ENCODE results near the gene SVOP. TPM values are rescaled to one million over a fixed set of nuclear protein-coding genes. Genes with fewer than 3 reads are reported as not detected.

Gene SVOP
- total RNA-seq, 2 experiments from 2014 or later: not detected

DNA sequence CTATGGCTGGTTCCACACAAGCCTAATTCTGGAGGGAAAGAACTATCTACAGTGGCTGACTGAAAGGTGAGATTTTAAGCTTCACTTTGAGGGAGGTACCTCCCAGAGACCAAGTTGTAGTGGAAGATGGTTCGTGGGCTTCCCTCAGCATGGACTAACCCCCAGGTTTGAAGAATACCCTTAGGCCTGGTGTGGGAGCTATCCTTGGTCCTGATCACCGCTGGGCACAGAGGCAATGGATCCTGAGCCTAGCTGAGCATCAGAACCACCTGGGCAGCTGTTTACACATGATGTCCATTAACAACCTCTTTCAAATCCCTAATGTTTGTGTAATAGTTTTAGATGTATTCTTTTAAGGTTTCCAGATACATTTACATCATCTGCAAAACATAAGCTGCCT lies 130.7 kb downstream of the SVOP start:
- Mint-ChIP-seq H3K4me3 (no peak overlapping the region), H3K4me1 (ENCODE audit: low read depth) (no peaks in the 10 kb centered on the region), H3K27ac (no peak overlapping the region), H3K9me3 (ENCODE audit: insufficient read depth) (no peaks in the 10 kb centered on the region), H3K27me3 (ENCODE audit: low read depth) (peaks cover 2% of the 10 kb centered on the region), H3K36me3 (ENCODE audit: low read depth) (no peaks in the 10 kb centered on the region)
- ChIA-PET POLR2A (interaction anchor here (0.6 kb wide), 1 partner anchor 28 kb away, joined by 3 read pairs; no protein-coding TSS in a partner anchor), CTCF (interaction anchor here (1.4 kb wide), 1 partner anchor 61 kb away, joined by 5 read pairs; no protein-coding TSS in a partner anchor)
- no peak for ATAC-seq
- DNase-seq: peak; percentile 46

DNA sequence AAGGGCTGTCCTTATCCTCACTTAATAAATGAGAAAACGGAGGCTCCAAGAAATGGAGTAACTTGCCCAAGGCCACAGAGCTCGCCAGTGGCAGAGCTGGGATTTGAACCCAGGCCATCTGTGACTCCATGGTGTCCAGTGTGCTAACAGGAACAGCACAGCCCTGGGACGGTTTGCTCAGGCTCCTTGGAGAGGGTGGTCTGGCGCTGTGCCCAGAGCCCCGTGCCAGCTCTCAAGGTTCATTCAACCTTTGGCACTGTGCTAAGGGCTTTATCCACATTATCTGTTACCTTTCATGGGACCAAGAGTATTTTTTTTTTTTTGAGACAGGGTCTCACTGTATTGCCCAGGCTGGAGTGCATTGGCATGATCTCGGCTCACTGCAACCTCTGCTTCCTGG lies 132.8 kb downstream of the SVOP start:
- no peaks in the 10 kb centered on the region for H3K4me1 Mint-ChIP-seq (ENCODE audit: low read depth)
- DNase-seq: no peak
- no peak overlapping the region for H3K27ac Mint-ChIP-seq
- ATAC-seq: no peak
- H3K36me3 Mint-ChIP-seq (ENCODE audit: low read depth): no peaks in the 10 kb centered on the region
- ChIA-PET POLR2A (no interaction called here), CTCF (interaction anchor here (0.6 to 1.0 kb wide), 2 partner anchors 63 to 192 kb away, joined by 3 read pairs; no protein-coding TSS in a partner anchor)
- H3K27me3 Mint-ChIP-seq (ENCODE audit: low read depth): no peaks in the 10 kb centered on the region
- no peak overlapping the region for H3K4me3 Mint-ChIP-seq
- no peaks in the 10 kb centered on the region for H3K9me3 Mint-ChIP-seq (ENCODE audit: insufficient read depth)

DNA sequence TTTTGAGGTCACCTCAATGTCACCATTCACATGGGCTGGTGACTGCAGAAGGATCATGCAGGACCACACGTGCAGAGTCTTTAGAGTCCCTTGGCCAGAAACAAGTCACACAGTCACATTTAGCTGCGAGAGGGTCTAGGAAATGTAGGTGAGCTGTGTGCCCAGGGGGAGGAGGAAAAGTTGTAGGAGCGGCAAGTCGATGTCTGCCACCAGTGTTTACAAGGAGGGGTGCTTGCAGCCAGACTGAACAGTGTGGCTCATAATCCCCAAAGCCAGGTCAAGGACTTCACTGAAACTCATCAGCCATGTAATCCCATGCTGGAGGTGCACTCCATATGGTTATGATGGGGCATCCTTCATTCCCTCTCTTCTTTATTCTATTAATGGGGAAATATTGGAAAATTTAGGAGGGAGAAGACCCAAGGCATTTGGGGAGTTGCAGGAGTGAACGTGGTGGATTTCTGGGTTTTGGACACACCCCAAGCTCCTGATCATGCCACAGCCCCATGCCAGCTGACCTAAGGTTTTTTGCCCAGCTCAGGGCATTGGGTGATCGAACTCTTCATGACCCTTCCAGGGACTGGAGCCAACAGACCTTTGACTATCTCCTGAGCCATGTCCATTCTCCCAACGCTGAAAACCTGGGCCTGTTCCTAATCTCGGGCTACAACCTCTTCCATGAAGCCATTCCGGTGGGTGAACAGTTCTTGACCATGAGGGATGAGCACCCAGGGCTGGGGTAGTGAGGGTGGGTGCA lies 133.8 kb downstream of the SVOP start:
- H3K27ac Mint-ChIP-seq: no peak overlapping the region
- no peaks in the 10 kb centered on the region for H3K27me3 Mint-ChIP-seq (ENCODE audit: low read depth)
- no peak for DNase-seq
- no peak for ATAC-seq
- no peaks in the 10 kb centered on the region for H3K36me3 Mint-ChIP-seq (ENCODE audit: low read depth)
- ChIA-PET POLR2A (no interaction called here), CTCF (interaction anchor here (0.7 to 1.0 kb wide), 3 partner anchors 29 to 259 kb away, joined by 3 read pairs; partner anchors contain the start of gene SSH1)
- no peaks in the 10 kb centered on the region for H3K4me1 Mint-ChIP-seq (ENCODE audit: low read depth)
- no peak overlapping the region for H3K4me3 Mint-ChIP-seq
- no peaks in the 10 kb centered on the region for H3K9me3 Mint-ChIP-seq (ENCODE audit: insufficient read depth)

DNA sequence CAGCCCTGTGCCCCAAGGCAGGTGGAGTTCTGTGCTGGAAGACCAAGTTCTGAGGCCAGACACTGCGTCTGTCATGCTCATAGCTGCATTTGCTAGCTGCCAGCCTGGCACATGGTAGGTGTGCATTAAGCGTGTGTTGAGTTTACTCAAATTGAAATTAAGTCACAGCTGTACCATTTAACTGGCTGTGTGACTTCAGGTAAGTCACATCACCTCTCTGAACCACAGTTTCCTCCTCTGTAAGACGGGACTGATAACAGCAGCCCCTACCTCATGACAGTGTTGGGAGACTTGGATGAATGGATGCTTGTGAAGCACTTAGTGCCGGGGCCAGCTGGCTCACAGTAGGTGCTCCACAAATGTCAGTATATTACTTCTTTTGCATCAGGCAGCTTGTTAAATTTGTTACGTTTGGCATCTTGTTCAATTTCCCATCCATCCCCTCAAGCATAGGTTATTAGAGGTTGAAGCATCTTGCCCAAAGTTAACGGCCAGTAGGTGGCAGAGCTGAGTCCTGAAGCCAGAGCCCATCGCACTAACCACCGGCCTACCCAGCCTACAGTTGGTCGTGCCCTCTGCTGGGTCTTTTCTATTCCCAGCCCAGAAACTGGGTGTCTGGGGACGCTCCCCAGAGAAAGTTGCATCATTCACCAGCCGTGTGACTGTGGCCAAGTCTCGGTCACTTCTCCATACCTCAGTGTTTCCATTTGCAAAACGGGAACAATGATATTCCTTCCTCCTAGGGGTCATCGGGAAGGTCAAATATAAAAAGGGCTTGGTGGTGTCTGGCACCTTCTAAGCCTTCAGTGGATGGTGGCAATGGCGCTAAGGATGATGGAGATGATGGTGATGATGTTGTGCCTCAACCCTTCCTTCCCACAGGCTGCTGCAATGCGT lies 136.5 kb downstream of the SVOP start:
- H3K4me3 Mint-ChIP-seq: no peak overlapping the region

DNA sequence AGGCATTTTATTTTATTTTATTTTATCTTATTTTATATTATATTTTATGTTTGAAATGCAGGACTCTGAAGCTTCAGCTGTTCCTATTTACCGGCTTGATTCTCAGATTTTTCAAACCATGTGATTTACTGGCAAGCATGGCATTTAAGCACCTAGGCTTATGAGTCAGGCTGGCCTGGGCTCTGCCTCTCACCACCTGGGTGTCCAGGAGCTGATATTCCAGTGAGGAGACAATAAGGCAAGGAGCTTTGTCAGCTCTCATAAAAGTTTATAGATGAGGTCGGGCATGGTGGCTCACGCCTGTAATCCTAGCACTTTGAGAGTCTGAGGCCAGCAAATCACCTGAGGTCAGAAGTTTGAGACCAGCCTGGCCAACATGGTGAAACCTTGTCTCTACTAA lies 138.9 kb downstream of the SVOP start:
- Mint-ChIP-seq H3K36me3 (ENCODE audit: low read depth) (no peaks in the 10 kb centered on the region), H3K4me3 (no peak overlapping the region), H3K9me3 (ENCODE audit: insufficient read depth) (no peaks in the 10 kb centered on the region), H3K4me1 (ENCODE audit: low read depth) (no peaks in the 10 kb centered on the region), H3K27me3 (ENCODE audit: low read depth) (peaks cover 5% of the 10 kb centered on the region), H3K27ac (no peak overlapping the region)
- ChIA-PET POLR2A (no interaction called here), CTCF (interaction anchor here (0.6 to 0.7 kb wide), 2 partner anchors 63 to 142 kb away, joined by 3 read pairs; no protein-coding TSS in a partner anchor)
- DNase-seq (no peak), ATAC-seq (no peak)

More for the DNA sequence above, 136.5 kb downstream of the SVOP start:
- H3K27ac Mint-ChIP-seq: no peak overlapping the region
- POLR2A ChIA-PET: interaction anchor here (0.6 kb wide), 1 partner anchor 13 kb away, joined by 6 read pairs; no protein-coding TSS in a partner anchor
- ATAC-seq: peak; percentile 75
- no peaks in the 10 kb centered on the region for H3K9me3 Mint-ChIP-seq (ENCODE audit: insufficient read depth)
- CTCF ChIA-PET: interaction anchor here (0.6 to 3.1 kb wide), 15 partner anchors 9 to 742 kb away, joined by 3 to 16 read pairs (median 4); partner anchors contain the start of gene ALKBH2
- peaks cover 5% of the 10 kb centered on the region for H3K27me3 Mint-ChIP-seq (ENCODE audit: low read depth)
- peak; percentile 77 for DNase-seq
- no peaks in the 10 kb centered on the region for H3K4me1 Mint-ChIP-seq (ENCODE audit: low read depth)
- H3K36me3 Mint-ChIP-seq (ENCODE audit: low read depth): no peaks in the 10 kb centered on the region

DNA sequence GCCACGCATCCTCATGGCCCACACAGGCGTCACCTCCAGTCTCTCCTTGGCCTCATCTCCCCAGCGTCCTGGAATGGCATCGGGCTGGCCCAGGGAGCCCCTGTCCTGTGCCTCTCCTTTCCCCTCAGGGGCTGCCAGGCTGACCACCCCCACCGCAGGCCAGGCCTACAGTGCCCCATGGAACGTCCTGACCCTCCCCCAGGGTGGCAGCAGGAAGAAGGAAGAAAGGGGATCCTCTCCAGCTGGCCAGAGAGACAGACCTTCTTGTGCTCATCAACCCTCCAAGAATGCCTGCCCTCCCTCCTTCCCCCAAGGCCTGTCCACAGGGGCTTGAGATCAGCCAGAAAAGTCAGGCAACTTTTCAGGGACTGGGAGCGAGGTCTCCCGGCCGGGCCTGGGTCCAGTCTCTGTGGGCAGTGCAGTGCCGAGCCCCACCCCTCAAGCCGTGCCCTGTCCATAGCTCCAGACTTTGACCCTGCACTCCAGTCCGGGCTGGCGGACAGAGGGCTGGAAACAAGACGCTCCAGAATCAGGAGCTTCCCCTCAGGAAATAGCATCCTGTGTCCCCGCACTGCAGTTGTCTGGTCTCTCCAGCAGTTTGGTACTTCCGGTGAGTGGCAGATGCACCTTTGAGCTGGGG lies 141.1 kb downstream of the SVOP start, which contains the start of gene DAO:
TSS of gene DAO (plus strand) at position 478 of the 640 bp plus-strand sequence. CDS start 4,915 bp downstream, outside the sequence.
- POLR2A ChIA-PET: interaction anchor here (0.6 kb wide), 1 partner anchor 37 kb away, joined by 4 read pairs; no protein-coding TSS in a partner anchor
- Mint-ChIP-seq H3K4me3 (no peak within 1 kb of the TSS), H3K27ac (no peak within 1 kb of the TSS), H3K36me3 (ENCODE audit: low read depth) (no peaks in the 10 kb centered on the region), H3K9me3 (ENCODE audit: insufficient read depth) (no peaks in the 10 kb centered on the region), H3K4me1 (ENCODE audit: low read depth) (peaks cover 10% of the 10 kb centered on the region), H3K27me3 (ENCODE audit: low read depth) (peaks cover 5% of the 10 kb centered on the region)
- CTCF ChIA-PET: interaction anchor here (0.6 to 0.7 kb wide), 2 partner anchors 9 to 319 kb away, joined by 3 read pairs; no protein-coding TSS in a partner anchor
- no peak for DNase-seq
- ATAC-seq: no peak

DNA sequence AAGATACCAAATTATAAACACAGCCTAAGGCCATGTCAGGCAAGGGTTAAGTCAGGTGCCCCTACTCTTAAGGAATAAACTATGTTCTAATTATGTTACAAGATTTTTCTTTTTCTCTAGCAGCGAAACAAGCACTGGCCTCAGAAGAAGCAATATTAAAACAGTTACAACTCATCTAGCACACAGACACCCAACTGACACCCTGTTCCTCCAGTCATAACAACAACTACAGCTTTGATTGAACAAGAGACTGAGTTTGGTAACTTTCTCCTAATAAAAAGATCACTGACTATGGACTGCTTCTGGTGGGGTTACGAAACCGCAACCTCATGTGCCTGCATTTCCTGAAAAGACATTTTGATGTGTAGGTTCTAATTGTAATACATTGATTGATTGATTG lies 144.3 kb downstream of the SVOP start:
- Mint-ChIP-seq H3K4me1 (ENCODE audit: low read depth) (peaks cover 10% of the 10 kb centered on the region), H3K36me3 (ENCODE audit: low read depth) (no peaks in the 10 kb centered on the region), H3K9me3 (ENCODE audit: insufficient read depth) (no peaks in the 10 kb centered on the region), H3K27ac (no peak overlapping the region), H3K27me3 (ENCODE audit: low read depth) (peaks cover 5% of the 10 kb centered on the region), H3K4me3 (no peak overlapping the region)
- POLR2A ChIA-PET: no interaction called here
- DNase-seq: no peak
- CTCF ChIA-PET: no interaction called here
- no peak for ATAC-seq

DNA sequence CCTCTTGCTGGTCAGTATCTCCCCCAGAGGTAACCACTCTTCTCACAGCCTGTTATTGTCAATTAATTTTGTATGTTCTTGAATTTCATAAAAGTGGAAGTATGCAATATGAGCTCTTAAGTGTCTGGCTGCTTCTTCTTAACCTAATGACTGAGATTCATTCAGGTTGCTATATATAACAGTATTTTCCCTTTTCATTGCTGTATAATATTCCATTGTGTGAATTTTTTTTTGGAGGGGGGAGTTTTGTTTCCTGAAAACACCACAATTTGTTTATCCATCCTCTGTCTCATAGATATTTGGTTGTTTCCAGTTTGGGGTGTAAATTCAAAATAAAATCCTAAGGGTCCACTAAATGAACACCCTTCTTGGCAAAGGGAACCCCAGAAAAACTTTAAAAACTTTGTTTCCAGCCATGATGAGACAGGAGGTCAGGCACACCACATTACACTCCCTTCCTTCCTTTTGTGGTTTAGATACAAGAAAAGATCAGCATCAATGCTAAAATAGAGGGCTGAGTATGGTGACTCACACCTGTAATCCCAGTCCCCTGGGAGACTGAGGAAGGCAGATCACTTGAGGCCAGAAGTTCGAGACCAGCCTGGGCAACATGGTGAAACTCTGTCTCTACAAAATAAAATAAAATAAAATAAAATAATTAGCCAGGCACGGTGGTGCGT lies 145.0 kb downstream of the SVOP start:
- POLR2A ChIA-PET: interaction anchor here (0.7 kb wide), 1 partner anchor 29 kb away, joined by 3 read pairs; no protein-coding TSS in a partner anchor
- ATAC-seq (no peak), DNase-seq (peak; percentile 26)
- Mint-ChIP-seq H3K4me3 (no peak overlapping the region), H3K36me3 (ENCODE audit: low read depth) (no peaks in the 10 kb centered on the region), H3K9me3 (ENCODE audit: insufficient read depth) (no peaks in the 10 kb centered on the region), H3K4me1 (ENCODE audit: low read depth) (peaks cover 10% of the 10 kb centered on the region), H3K27ac (no peak overlapping the region), H3K27me3 (ENCODE audit: low read depth) (peaks cover under 1% of the 10 kb centered on the region)
- CTCF ChIA-PET: interaction anchor here (2.0 kb wide), 1 partner anchor 8 kb away, joined by 5 read pairs; no protein-coding TSS in a partner anchor

DNA sequence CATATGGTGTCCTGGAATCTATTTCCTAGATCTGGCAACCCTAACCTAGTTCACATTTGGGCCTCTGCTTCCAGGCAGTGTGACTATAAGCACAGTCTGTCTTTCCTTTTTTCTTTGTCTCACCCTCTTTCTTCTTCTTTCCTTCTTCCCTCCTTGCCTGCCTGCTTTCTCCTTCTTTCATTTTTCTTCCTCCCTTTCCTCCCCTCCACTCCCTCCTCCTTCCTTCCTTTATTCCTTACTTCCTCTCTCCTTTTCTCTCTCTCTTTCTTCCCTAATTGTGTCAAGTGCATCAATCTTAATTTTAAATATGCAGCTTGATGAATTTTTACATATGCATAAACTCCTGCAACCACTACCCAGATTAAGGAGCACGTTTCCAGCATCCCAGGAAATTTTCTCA lies 145.6 kb downstream of the SVOP start:
- Mint-ChIP-seq H3K4me3 (no peak overlapping the region), H3K4me1 (ENCODE audit: low read depth) (peaks cover 10% of the 10 kb centered on the region), H3K36me3 (ENCODE audit: low read depth) (no peaks in the 10 kb centered on the region), H3K27me3 (ENCODE audit: low read depth) (no peaks in the 10 kb centered on the region), H3K27ac (no peak overlapping the region), H3K9me3 (ENCODE audit: insufficient read depth) (no peaks in the 10 kb centered on the region)
- ATAC-seq: no peak
- POLR2A ChIA-PET: interaction anchor here (0.7 kb wide), 1 partner anchor 28 kb away, joined by 3 read pairs; no protein-coding TSS in a partner anchor
- no peak for DNase-seq
- CTCF ChIA-PET: interaction anchor here (2.0 kb wide), 2 partner anchors 9 to 75 kb away, joined by 5 read pairs; no protein-coding TSS in a partner anchor

DNA sequence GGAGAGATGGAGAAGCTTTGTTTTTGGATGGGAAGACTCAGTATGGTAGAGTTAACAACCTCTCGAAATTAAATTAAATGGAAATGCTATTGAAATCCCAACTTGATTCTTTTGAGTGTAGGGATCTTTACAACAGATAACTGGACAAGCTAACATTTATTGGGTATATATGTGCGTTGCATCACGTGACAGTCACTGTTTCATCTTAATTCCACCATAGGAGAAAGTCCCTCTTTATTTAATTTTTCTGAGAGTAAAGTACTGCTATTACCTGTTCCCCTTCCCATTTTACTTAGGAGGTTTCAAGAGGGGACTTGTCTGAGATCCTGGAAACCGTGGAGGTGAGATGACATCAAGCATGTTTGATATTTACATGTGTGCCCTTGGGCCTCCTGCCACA lies 152.1 kb downstream of the SVOP start:
- H3K9me3 Mint-ChIP-seq (ENCODE audit: insufficient read depth): no peaks in the 10 kb centered on the region
- no peak overlapping the region for H3K4me3 Mint-ChIP-seq
- CTCF ChIA-PET: interaction anchor here (2.0 kb wide), 1 partner anchor 15 kb away, joined by 6 read pairs; no protein-coding TSS in a partner anchor
- POLR2A ChIA-PET: no interaction called here
- no peaks in the 10 kb centered on the region for H3K36me3 Mint-ChIP-seq (ENCODE audit: low read depth)
- no peak overlapping the region for H3K27ac Mint-ChIP-seq
- no peaks in the 10 kb centered on the region for H3K4me1 Mint-ChIP-seq (ENCODE audit: low read depth)
- DNase-seq (no peak), ATAC-seq (no peak)
- H3K27me3 Mint-ChIP-seq (ENCODE audit: low read depth): no peaks in the 10 kb centered on the region
